RPMI7951 (cell line): ENCODE measurements around the gene SIK3. TPM values are rescaled to one million over a fixed set of nuclear protein-coding genes. Genes with fewer than 3 reads are reported as not detected.

Experiments used
- DNase-seq: peaks from one replicate; pipeline ENCODE4 v3.0.0-alpha.2; 2012; ENCODE audit warnings: low read depth
- total RNA-seq: library from RNA; depleted of rRNA; stranded (reverse); fragments of >200 nt; shearing (Covaris generic); gene quantifications from 2 replicates; pipeline ENCODE4 v1.2.3, GENCODE V29; 2014

SIK3 gene
- total RNA-seq, 1 experiment from 2014 or later = 9.3 TPM

- DNase-seq = peak; percentile 47
Measured at GRCh38 chr11:116970485-116971292, 127.5 kb downstream of the SIK3 start.

- no peak for DNase-seq
Measured at GRCh38 chr11:116969694-116970093, 128.5 kb downstream of the SIK3 start.

GRCh38 chr11:116964269-116964668 lies 134.0 kb downstream of the SIK3 start:
- no peak for DNase-seq

- DNase-seq = no peak
Measured at GRCh38 chr11:116963813-116964212, 134.4 kb downstream of the SIK3 start.

GRCh38 chr11:116962108-116962507 lies 136.1 kb downstream of the SIK3 start:
- no peak for DNase-seq

GRCh38 chr11:116960930-116961329 lies 137.3 kb downstream of the SIK3 start:
- DNase-seq = peak; percentile 84

- DNase-seq = no peak
Measured at GRCh38 chr11:116958246-116958645, 140.0 kb downstream of the SIK3 start.

GRCh38 chr11:116955949-116956348 lies 142.3 kb downstream of the SIK3 start:
- DNase-seq = no peak

GRCh38 chr11:116955548-116955947 lies 142.7 kb downstream of the SIK3 start:
- no peak for DNase-seq

- DNase-seq = no peak
Measured at GRCh38 chr11:116953530-116954285, 144.5 kb downstream of the SIK3 start.

- DNase-seq = no peak
Measured at GRCh38 chr11:116951762-116952161, 146.5 kb downstream of the SIK3 start.

GRCh38 chr11:116950210-116950609 lies 148.0 kb downstream of the SIK3 start:
- no peak for DNase-seq

- DNase-seq = peak; percentile 57
Measured at GRCh38 chr11:116948391-116948790, 149.8 kb downstream of the SIK3 start.

- no peak for DNase-seq
Measured at GRCh38 chr11:116946414-116946813, 151.8 kb downstream of the SIK3 start.

- no peak for DNase-seq
Measured at GRCh38 chr11:116939499-116939898, 158.7 kb downstream of the SIK3 start.

GRCh38 chr11:116938471-116939070 lies 159.7 kb downstream of the SIK3 start:
- no peak for DNase-seq

GRCh38 chr11:116936754-116937446 lies 161.3 kb downstream of the SIK3 start:
- DNase-seq = no peak

- no peak for DNase-seq
Measured at GRCh38 chr11:116935514-116935913, 162.7 kb downstream of the SIK3 start.

- DNase-seq = no peak
Measured at GRCh38 chr11:116935089-116935488, 163.1 kb downstream of the SIK3 start.

GRCh38 chr11:116933961-116934360 lies 164.3 kb downstream of the SIK3 start:
- no peak for DNase-seq

GRCh38 chr11:116932181-116932580 lies 166.0 kb downstream of the SIK3 start:
- DNase-seq = no peak
